ENCODE data around the gene NAP1L1.

NAP1L1 gene

GRCh38 chr12:76020731-76021672 lies 63.5 kb downstream of the NAP1L1 start:
- DNase-seq (ENCODE audit: low read depth) = peak; percentile 66

GRCh38 chr12:76020281-76020680 lies 64.2 kb downstream of the NAP1L1 start:
- peak; percentile 69 for DNase-seq (ENCODE audit: low read depth)

GRCh38 chr12:76018672-76019071 lies 65.8 kb downstream of the NAP1L1 start:
- DNase-seq (ENCODE audit: low read depth) = no peak

- no peak for DNase-seq (ENCODE audit: low read depth)
These were observed 66.4 kb downstream of the NAP1L1 start for GRCh38 chr12:76018111-76018510.

- no peak for DNase-seq (ENCODE audit: low read depth)
These were observed 70.5 kb downstream of the NAP1L1 start for GRCh38 chr12:76014007-76014406.

- DNase-seq (ENCODE audit: low read depth) = no peak
These were observed 70.9 kb downstream of the NAP1L1 start for GRCh38 chr12:76013603-76014002.

GRCh38 chr12:76012644-76013043 lies 71.8 kb downstream of the NAP1L1 start:
- DNase-seq (ENCODE audit: low read depth) = no peak

- DNase-seq (ENCODE audit: low read depth) = no peak
These were observed 73.6 kb downstream of the NAP1L1 start for GRCh38 chr12:76010732-76011458.

GRCh38 chr12:76008428-76008827 lies 76.1 kb downstream of the NAP1L1 start:
- DNase-seq (ENCODE audit: low read depth) = no peak

GRCh38 chr12:76007640-76008039 lies 76.8 kb downstream of the NAP1L1 start:
- DNase-seq (ENCODE audit: low read depth) = no peak

GRCh38 chr12:76006028-76006925 lies 78.2 kb downstream of the NAP1L1 start:
- DNase-seq (ENCODE audit: low read depth) = no peak

- no peak for DNase-seq (ENCODE audit: low read depth)
These were observed 81.2 kb downstream of the NAP1L1 start for GRCh38 chr12:76003355-76003638.

GRCh38 chr12:76002598-76003354 lies 81.7 kb downstream of the NAP1L1 start:
- no peak for DNase-seq (ENCODE audit: low read depth)

- no peak for DNase-seq (ENCODE audit: low read depth)
These were observed 86.0 kb downstream of the NAP1L1 start for GRCh38 chr12:75998292-75999063.

- no peak for DNase-seq (ENCODE audit: low read depth)
These were observed 86.8 kb downstream of the NAP1L1 start for GRCh38 chr12:75997658-75998057.

GRCh38 chr12:75996861-75997447 lies 87.5 kb downstream of the NAP1L1 start:
- DNase-seq (ENCODE audit: low read depth) = no peak

GRCh38 chr12:75995691-75996090 lies 88.8 kb downstream of the NAP1L1 start:
- no peak for DNase-seq (ENCODE audit: low read depth)

- DNase-seq (ENCODE audit: low read depth) = no peak
These were observed 90.3 kb downstream of the NAP1L1 start for GRCh38 chr12:75994069-75994740.

GRCh38 chr12:75991753-75992152 lies 92.7 kb downstream of the NAP1L1 start:
- DNase-seq (ENCODE audit: low read depth) = no peak
